Skin epidermis (tissue), 12 donors: Measurements from ENCODE around the gene DBF4B.

Source experiments
- H3K27ac ChIP-seq, 21 experiments: fragments of 200-600 bp; sonication (generic) in 11 of 21; one replicate each; pipeline ENCODE4 v1.5.0; 2020; ENCODE audit warnings: mild to moderate bottlenecking in 3 of 21, inconsistent platforms in 2 of 21, moderate library complexity in 2 of 21
- H3K4me3 ChIP-seq, 7 experiments: fragments of 200-600 bp; sonication (generic) in 2 of 7; one replicate each; pipeline ENCODE4 v1.5.0; 2020; ENCODE audit warnings: inconsistent platforms in 2 of 7, mild to moderate bottlenecking in 2 of 7, moderate library complexity in 1 of 7

Gene DBF4B

GRCh38 chr17:44757918-44758413 lies 49.5 kb downstream of the DBF4B start:
- Histone ChIP-seq H3K27ac (no peak overlapping the region), H3K4me3 (no peak overlapping the region)

DNA sequence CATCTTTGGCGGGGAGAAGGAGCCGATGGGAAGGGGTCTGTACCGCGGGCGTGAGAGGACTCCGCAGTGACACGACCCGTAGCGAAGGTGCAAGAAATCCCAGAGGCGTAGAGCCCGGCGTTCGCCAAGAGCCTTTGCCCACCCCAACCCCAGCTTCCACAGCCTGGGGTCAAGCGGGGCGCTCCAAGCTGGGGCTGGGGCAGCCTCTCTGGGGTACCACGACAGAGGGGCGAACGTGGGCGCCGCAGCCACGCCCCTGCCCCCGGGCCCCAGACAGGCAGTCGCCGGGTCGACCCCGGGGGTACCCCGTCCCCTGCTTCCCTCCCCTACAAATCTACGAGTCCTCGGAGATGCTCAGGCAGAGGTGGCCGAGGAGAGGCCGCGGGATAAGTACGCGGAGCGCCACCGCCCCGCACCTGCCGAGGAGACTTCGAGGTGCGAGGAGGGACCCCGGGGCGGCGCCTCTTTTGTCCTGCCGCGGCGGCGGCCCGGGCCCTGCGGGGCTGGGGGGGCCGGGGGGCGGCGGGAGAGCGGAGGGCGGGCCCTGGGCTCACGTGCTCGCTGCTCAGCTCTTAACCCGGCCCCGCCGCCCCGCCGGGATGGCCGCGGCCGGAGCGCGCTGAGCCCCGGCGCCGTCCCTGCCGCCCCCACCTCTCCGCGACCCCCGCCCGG lies 50.1 kb downstream of the DBF4B start, which contains the start of gene ADAM11:
ADAM11 (plus strand) TSS at position 575 of the 672 bp plus-strand sequence. CDS start 212 bp downstream, outside the sequence.
- H3K27ac ChIP-seq, result no peak within 1 kb of the TSS
- peak within 1 kb of the TSS; percentile 22 to 44 (median 27) for H3K4me3 ChIP-seq

DNA sequence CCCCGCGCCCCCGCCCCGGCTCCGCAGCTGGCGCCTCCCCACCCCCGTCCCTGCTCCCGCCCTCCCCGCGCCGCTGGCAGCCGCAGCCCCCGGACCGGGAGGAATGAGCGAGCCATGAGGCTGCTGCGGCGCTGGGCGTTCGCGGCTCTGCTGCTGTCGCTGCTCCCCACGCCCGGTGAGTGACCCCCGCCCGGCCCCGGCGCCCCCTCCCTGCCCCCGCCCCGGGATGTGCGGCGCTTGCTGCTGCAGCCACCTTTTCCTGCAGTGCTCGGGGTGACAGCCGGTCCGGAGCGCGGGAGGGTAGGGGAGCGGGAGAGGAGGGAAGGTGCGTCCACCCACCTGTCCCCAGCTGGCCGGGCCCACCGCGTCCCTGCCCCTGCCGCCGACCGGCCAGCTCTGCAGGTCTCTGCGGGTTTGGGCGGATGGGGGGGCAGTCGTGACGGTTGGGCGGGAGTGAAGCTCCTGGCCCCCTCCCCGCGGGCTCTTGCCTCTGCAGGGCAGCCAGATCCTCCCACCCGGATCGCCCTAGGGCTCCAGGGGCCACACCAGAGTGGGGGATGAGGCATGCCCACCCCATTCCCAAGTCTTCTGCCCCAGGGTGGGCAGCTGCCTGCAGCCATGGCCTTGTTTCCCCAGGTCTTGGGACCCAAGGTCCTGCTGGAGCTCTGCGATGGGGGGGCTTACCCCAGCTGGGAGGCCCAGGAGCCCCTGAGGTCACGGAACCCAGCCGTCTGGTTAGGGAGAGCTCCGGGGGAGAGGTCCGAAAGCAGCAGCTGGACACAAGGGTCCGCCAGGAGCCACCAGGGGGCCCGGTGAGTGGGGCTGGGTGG lies 50.8 kb downstream of the DBF4B start:
- H3K4me3 ChIP-seq, result peak overlapping the region; percentile 22 to 44 (median 27)

GRCh38 chr17:44759916-44760243 lies 51.4 kb downstream of the DBF4B start:
- no peak overlapping the region for H3K27ac ChIP-seq
- no peak overlapping the region for H3K4me3 ChIP-seq

More for the DNA sequence above, 50.8 kb downstream of the DBF4B start:
- no peak overlapping the region for H3K27ac ChIP-seq

- Histone ChIP-seq H3K27ac (no peak overlapping the region), H3K4me3 (no peak overlapping the region)
Observed at GRCh38 chr17:44760474-44761308, 52.2 kb downstream of the DBF4B start.

GRCh38 chr17:44761932-44762810 lies 53.7 kb downstream of the DBF4B start:
- Histone ChIP-seq H3K27ac (no peak overlapping the region), H3K4me3 (no peak overlapping the region)

- H3K4me3 ChIP-seq, result no peak overlapping the region
- no peak overlapping the region for H3K27ac ChIP-seq
Observed at GRCh38 chr17:44763170-44763569, 54.7 kb downstream of the DBF4B start.

DNA sequence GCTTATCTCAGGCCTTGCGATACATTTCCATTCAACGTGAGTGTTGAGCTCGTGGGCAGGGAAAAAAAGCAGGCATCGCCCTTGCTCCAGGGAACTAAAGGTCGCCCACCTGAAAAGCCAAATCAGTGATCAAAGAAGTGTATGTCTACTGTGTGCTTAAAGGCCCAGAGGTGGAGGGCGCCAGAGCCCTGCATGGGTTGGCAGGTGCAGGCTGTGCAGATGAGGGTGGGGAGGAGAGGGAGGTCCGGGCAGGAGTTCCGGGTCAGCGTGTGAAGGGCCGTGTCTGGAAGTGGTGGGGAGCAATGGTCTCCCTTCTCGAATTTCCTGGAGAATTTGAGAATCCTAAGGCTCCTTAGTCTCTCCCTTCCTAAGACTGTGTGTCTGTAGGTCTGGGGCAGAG lies 57.5 kb downstream of the DBF4B start:
- Histone ChIP-seq H3K27ac (no peak overlapping the region), H3K4me3 (no peak overlapping the region)

DNA sequence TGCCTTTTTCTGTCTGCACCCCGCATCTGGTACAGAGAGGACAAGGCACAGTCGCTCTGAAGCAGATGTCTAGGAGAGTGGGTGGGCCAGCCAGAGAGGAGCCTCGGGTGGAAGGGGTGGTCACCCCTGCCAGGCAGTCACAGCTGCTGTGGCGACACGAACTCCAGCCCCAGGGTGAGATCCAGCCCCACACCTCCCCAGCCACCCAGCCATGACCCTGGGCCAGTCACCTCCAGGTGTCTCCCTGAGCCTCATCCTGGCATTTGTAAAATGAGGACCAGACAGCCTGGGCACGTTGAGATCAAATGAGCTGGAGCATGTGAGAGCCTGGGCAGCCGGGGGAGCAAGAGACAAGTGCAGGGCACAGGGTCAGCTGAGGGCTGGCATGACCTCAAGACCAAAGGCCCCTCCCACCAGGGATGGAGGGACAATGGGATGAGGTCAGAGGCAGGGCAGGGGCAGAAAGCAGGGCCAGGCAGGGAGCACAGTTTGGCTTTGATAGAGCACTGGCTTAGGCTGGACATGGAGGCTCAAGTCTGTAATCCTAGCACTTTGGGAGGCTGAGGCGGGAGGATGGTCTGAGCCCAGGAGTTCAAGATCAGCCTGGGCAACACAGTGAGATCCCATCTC lies 58.1 kb downstream of the DBF4B start:
- Histone ChIP-seq H3K27ac (no peak overlapping the region), H3K4me3 (no peak overlapping the region)

- H3K27ac ChIP-seq, result no peak overlapping the region
- H3K4me3 ChIP-seq, result no peak overlapping the region
Observed at GRCh38 chr17:44767493-44767892, 59.0 kb downstream of the DBF4B start.

- H3K27ac ChIP-seq, result no peak overlapping the region
Observed at GRCh38 chr17:44768505-44769142, 60.2 kb downstream of the DBF4B start.

DNA sequence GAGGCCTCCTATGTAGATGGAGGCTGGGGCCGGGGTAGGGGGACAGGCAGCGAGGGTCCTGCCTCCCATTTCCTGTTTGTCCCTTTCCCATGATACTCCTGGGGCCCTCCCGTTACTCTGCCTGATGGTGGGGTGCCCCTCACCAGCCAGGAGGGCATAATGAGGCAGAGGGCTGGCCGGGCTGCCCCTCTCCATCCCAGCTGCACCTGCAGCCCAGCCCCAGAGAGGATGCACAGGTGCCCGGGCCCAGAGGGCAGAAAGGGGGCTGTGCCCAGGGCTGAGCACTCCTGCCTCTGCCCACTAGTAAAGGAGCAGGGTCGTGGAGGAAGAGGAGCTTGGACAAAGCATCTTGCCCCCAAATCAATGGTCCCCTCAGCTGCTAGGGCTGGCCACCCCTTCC lies 60.8 kb downstream of the DBF4B start:
- no peak overlapping the region for H3K4me3 ChIP-seq
- H3K27ac ChIP-seq, result no peak overlapping the region

More at GRCh38 chr17:44768505-44769142, 60.2 kb downstream of the DBF4B start:
- no peak overlapping the region for H3K4me3 ChIP-seq

DNA sequence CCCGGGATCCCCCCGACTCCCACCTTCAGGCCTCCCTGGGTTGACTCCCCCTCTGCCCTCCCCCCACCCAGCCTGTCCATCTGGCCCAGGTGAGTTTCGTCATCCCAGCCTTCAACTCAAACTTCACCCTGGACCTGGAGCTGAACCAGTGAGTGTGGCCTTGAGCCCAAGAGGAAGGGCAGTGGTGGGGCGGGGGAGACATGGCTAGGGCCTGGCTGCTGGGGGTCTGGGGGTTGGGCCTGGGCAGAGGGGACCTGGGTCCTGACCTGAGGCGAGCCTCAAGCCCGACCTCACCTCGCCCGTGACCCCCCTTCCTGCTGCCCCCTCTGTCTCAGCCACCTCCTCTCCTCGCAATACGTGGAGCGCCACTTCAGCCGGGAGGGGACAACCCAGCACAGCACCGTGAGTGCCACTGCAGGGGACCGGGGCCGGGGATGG lies 61.2 kb downstream of the DBF4B start:
- Histone ChIP-seq H3K27ac (no peak overlapping the region), H3K4me3 (no peak overlapping the region)

- H3K27ac ChIP-seq, result no peak overlapping the region
- no peak overlapping the region for H3K4me3 ChIP-seq
Observed at GRCh38 chr17:44770166-44770925, 61.9 kb downstream of the DBF4B start.

- Histone ChIP-seq H3K27ac (no peak overlapping the region), H3K4me3 (no peak overlapping the region)
Observed at GRCh38 chr17:44772308-44773045, 64.0 kb downstream of the DBF4B start.

DNA sequence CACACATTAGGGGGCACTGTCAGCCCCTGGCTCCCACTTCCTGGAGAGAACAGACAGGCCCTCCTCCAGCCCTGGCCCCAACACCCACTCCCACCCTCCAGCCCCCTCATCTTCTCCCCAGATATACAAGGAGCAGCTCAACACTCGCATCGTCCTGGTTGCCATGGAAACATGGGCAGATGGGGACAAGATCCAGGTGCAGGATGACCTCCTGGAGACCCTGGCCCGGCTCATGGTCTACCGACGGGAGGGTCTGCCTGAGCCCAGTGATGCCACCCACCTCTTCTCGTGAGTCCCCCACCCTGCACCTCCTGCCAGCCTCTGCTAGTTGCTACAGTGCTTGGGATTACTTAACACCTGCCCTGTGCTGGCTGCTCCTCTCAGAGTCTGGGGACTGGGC lies 64.7 kb downstream of the DBF4B start:
- Histone ChIP-seq H3K27ac (no peak overlapping the region), H3K4me3 (no peak overlapping the region)
